ENCODE data around the gene RBFOX2.
"Not testable (repeated sequence)": the region's sequence is repeated elsewhere in the genome, so short reads cannot be mapped to it uniquely, and the experiment has no call there.

The RBFOX2 gene

GRCh38 chr22:36022162-36022561, 6.5 kb downstream of the RBFOX2 start:
- H3K4me3 Mint-ChIP-seq: no peak overlapping the region
- no peaks in the 10 kb centered on the region for H3K27me3 Mint-ChIP-seq
- no peaks in the 10 kb centered on the region for H3K9me3 Mint-ChIP-seq
- no peaks in the 10 kb centered on the region for H3K36me3 Mint-ChIP-seq
- peaks cover 18% of the 10 kb centered on the region for H3K4me1 Mint-ChIP-seq
- H3K27ac Mint-ChIP-seq: peak overlapping the region; percentile 25

- Mint-ChIP-seq H3K4me1 (peaks cover 18% of the 10 kb centered on the region), H3K4me3 (no peak overlapping the region), H3K27ac (peak overlapping the region; percentile 25), H3K36me3 (no peaks in the 10 kb centered on the region), H3K9me3 (no peaks in the 10 kb centered on the region), H3K27me3 (no peaks in the 10 kb centered on the region)
Measured at GRCh38 chr22:36021606-36022153, 6.9 kb downstream of the RBFOX2 start.

- not testable (repeated sequence) for H3K4me3 Mint-ChIP-seq, H3K27me3 Mint-ChIP-seq, H3K27ac Mint-ChIP-seq, H3K9me3 Mint-ChIP-seq, H3K36me3 Mint-ChIP-seq
- H3K4me1 Mint-ChIP-seq: peaks cover 18% of the 10 kb centered on the region
Measured at GRCh38 chr22:36020865-36021264, 7.8 kb downstream of the RBFOX2 start.

GRCh38 chr22:36017651-36018091, 11.0 kb downstream of the RBFOX2 start:
- H3K36me3 Mint-ChIP-seq: no peaks in the 10 kb centered on the region

GRCh38 chr22:36016684-36017083, 11.9 kb downstream of the RBFOX2 start:
- Mint-ChIP-seq H3K4me3 (no peak overlapping the region), H3K27ac (no peak overlapping the region), H3K4me1 (peaks cover 2% of the 10 kb centered on the region), H3K27me3 (peaks cover 4% of the 10 kb centered on the region), H3K36me3 (no peaks in the 10 kb centered on the region), H3K9me3 (no peaks in the 10 kb centered on the region)

More at GRCh38 chr22:36017651-36018091, 11.0 kb downstream of the RBFOX2 start:
- Mint-ChIP-seq H3K4me3 (no peak overlapping the region), H3K4me1 (peaks cover 11% of the 10 kb centered on the region), H3K27me3 (peaks cover 4% of the 10 kb centered on the region), H3K27ac (no peak overlapping the region), H3K9me3 (no peaks in the 10 kb centered on the region)

- no peaks in the 10 kb centered on the region for H3K36me3 Mint-ChIP-seq
- no peak overlapping the region for H3K4me3 Mint-ChIP-seq
- no peaks in the 10 kb centered on the region for H3K4me1 Mint-ChIP-seq
- H3K9me3 Mint-ChIP-seq: no peaks in the 10 kb centered on the region
- no peak overlapping the region for H3K27ac Mint-ChIP-seq
- H3K27me3 Mint-ChIP-seq: peaks cover 4% of the 10 kb centered on the region
Measured at GRCh38 chr22:36015811-36016529, 12.7 kb downstream of the RBFOX2 start.

- no peak overlapping the region for H3K4me3 Mint-ChIP-seq
- H3K4me1 Mint-ChIP-seq: no peaks in the 10 kb centered on the region
Measured at GRCh38 chr22:36015155-36015810, 13.3 kb downstream of the RBFOX2 start.

GRCh38 chr22:36014546-36015074, 14.0 kb downstream of the RBFOX2 start:
- H3K36me3 Mint-ChIP-seq: no peaks in the 10 kb centered on the region
- H3K4me3 Mint-ChIP-seq: no peak overlapping the region

More at GRCh38 chr22:36015155-36015810, 13.3 kb downstream of the RBFOX2 start:
- Mint-ChIP-seq H3K27me3 (peaks cover 4% of the 10 kb centered on the region), H3K9me3 (no peaks in the 10 kb centered on the region), H3K27ac (no peak overlapping the region), H3K36me3 (no peaks in the 10 kb centered on the region)

GRCh38 chr22:36012332-36012731, 16.3 kb downstream of the RBFOX2 start:
- Mint-ChIP-seq H3K9me3 (no peaks in the 10 kb centered on the region), H3K27ac (no peak overlapping the region), H3K4me3 (no peak overlapping the region), H3K27me3 (peaks cover 4% of the 10 kb centered on the region), H3K4me1 (no peaks in the 10 kb centered on the region), H3K36me3 (no peaks in the 10 kb centered on the region)

More at GRCh38 chr22:36014546-36015074, 14.0 kb downstream of the RBFOX2 start:
- Mint-ChIP-seq H3K27ac (no peak overlapping the region), H3K9me3 (no peaks in the 10 kb centered on the region), H3K27me3 (peaks cover 4% of the 10 kb centered on the region), H3K4me1 (no peaks in the 10 kb centered on the region)

GRCh38 chr22:36010882-36011281, 17.7 kb downstream of the RBFOX2 start:
- Mint-ChIP-seq H3K9me3 (no peaks in the 10 kb centered on the region), H3K27ac (no peak overlapping the region), H3K4me3 (no peak overlapping the region), H3K4me1 (no peaks in the 10 kb centered on the region), H3K27me3 (peaks cover 4% of the 10 kb centered on the region), H3K36me3 (no peaks in the 10 kb centered on the region)

- Mint-ChIP-seq H3K36me3 (no peaks in the 10 kb centered on the region), H3K4me1 (no peaks in the 10 kb centered on the region), H3K4me3 (no peak overlapping the region), H3K27me3 (peaks cover 4% of the 10 kb centered on the region), H3K27ac (no peak overlapping the region), H3K9me3 (no peaks in the 10 kb centered on the region)
Measured at GRCh38 chr22:36010090-36010489, 18.5 kb downstream of the RBFOX2 start.

- H3K27ac Mint-ChIP-seq: no peak overlapping the region
- H3K36me3 Mint-ChIP-seq: peaks cover 2% of the 10 kb centered on the region
- peaks cover 5% of the 10 kb centered on the region for H3K27me3 Mint-ChIP-seq
- H3K4me3 Mint-ChIP-seq: no peak overlapping the region
- H3K9me3 Mint-ChIP-seq: no peaks in the 10 kb centered on the region
- H3K4me1 Mint-ChIP-seq: no peaks in the 10 kb centered on the region
Measured at GRCh38 chr22:36009085-36009484, 19.5 kb downstream of the RBFOX2 start.

- H3K27ac Mint-ChIP-seq: no peak overlapping the region
- peaks cover 2% of the 10 kb centered on the region for H3K36me3 Mint-ChIP-seq
- H3K4me3 Mint-ChIP-seq: no peak overlapping the region
- H3K9me3 Mint-ChIP-seq: no peaks in the 10 kb centered on the region
- no peaks in the 10 kb centered on the region for H3K4me1 Mint-ChIP-seq
- peaks cover 4% of the 10 kb centered on the region for H3K27me3 Mint-ChIP-seq
Measured at GRCh38 chr22:36008565-36008964, 20.1 kb downstream of the RBFOX2 start.

- no peaks in the 10 kb centered on the region for H3K9me3 Mint-ChIP-seq
- peaks cover 2% of the 10 kb centered on the region for H3K36me3 Mint-ChIP-seq
- H3K27ac Mint-ChIP-seq: no peak overlapping the region
- no peaks in the 10 kb centered on the region for H3K4me1 Mint-ChIP-seq
- H3K4me3 Mint-ChIP-seq: no peak overlapping the region
- peaks cover 2% of the 10 kb centered on the region for H3K27me3 Mint-ChIP-seq
Measured at GRCh38 chr22:36008131-36008530, 20.5 kb downstream of the RBFOX2 start.

- peaks cover 2% of the 10 kb centered on the region for H3K27me3 Mint-ChIP-seq
- H3K27ac Mint-ChIP-seq: no peak overlapping the region
Measured at GRCh38 chr22:36003972-36004674, 24.5 kb downstream of the RBFOX2 start.

More at GRCh38 chr22:36003972-36004674, 24.5 kb downstream of the RBFOX2 start:
- H3K4me3 Mint-ChIP-seq: no peak overlapping the region
- H3K9me3 Mint-ChIP-seq: no peaks in the 10 kb centered on the region
- peaks cover 2% of the 10 kb centered on the region for H3K36me3 Mint-ChIP-seq
- H3K4me1 Mint-ChIP-seq: no peaks in the 10 kb centered on the region
